Measurements from ENCODE around the gene CDK4. TPM values are rescaled to one million over a fixed set of nuclear protein-coding genes. Genes with fewer than 3 reads are reported as not detected.

The CDK4 gene
- total and polyA plus RNA-seq, 2 of the 13 experiments (the other 11 are each of a cell fraction or from before 2014, with no cell fraction given): 191 to 209 TPM

- TF ChIP-seq PATZ1 (CRISPR knock-in tag; IDR thresholded peaks at IDR 0.05): peak; percentile 62; the same call in 1 of the 2 replicates
- TF ChIP-seq NFYB (CRISPR knock-in tag; IDR thresholded peaks at IDR 0.05): no peak
- no peak for TF ChIP-seq MYNN (CRISPR knock-in tag; IDR thresholded peaks at IDR 0.05; ENCODE audit: low read depth)
- TF ChIP-seq ZNF512 (CRISPR knock-in tag; IDR thresholded peaks at IDR 0.05): no peak
- no peak for TF ChIP-seq SCMH1 (CRISPR knock-in tag; IDR thresholded peaks at IDR 0.05; ENCODE audit: borderline replicate concordance)
- TF ChIP-seq IKZF5 (CRISPR knock-in tag; IDR thresholded peaks at IDR 0.05): peak; percentile 60
- no peak for TF ChIP-seq ATF7 (IDR thresholded peaks at IDR 0.05)
- TF ChIP-seq ATF7 (CRISPR knock-in tag; IDR thresholded peaks at IDR 0.05): no peak
- no peak for TF ChIP-seq REXO4 (CRISPR knock-in tag; IDR thresholded peaks at IDR 0.05; ENCODE audit: borderline replicate concordance)
- no peak for TF ChIP-seq DBP (CRISPR knock-in tag; IDR thresholded peaks at IDR 0.05; ENCODE audit: not compliant biosample characterization)
- TF ChIP-seq PHB2 (IDR thresholded peaks at IDR 0.05; ENCODE audit: partially characterized antibody): no peak
- peak; percentile 49 for TF ChIP-seq PHF20 (CRISPR knock-in tag; IDR thresholded peaks at IDR 0.05)
- TF ChIP-seq THYN1 (CRISPR knock-in tag; IDR thresholded peaks at IDR 0.05; ENCODE audit: borderline replicate concordance, low read depth): no peak
- 0 out of 2 replicates have a peak, but pooled peaks have one; percentile 22 for TF ChIP-seq ZBED4 (CRISPR knock-in tag; IDR thresholded peaks at IDR 0.05; ENCODE audit: borderline replicate concordance)
- no peak for TF ChIP-seq ZMAT5 (CRISPR knock-in tag; IDR thresholded peaks at IDR 0.05; ENCODE audit: borderline replicate concordance, low read depth)
- no peak for TF ChIP-seq ZFP36L1 (CRISPR knock-in tag; IDR thresholded peaks at IDR 0.05)
- TF ChIP-seq AKAP8 (CRISPR knock-in tag; IDR thresholded peaks at IDR 0.05): no peak
Measured at GRCh38 chr12:57755454-57756372, 3.6 kb upstream of the CDK4 start (continued).
